ENCODE results near the gene VDAC1.
A peak's percentile ranks its signal among the peaks of the same experiment; 100 is the strongest.

The VDAC1 gene

GRCh38 chr5:134007581-134008265 is 2.9 kb upstream of the VDAC1 start:
- Histone ChIP-seq H4K20me1 (ENCODE audit: insufficient read depth, low read length) (peaks cover 5% of the 10 kb centered on the region), H3K4me2 (ENCODE audit: insufficient read depth, low read length) (no peak overlapping the region), H3K27ac (ENCODE audit: low read length) (no peak overlapping the region), H3K4me3 (ENCODE audit: low read depth in 1 of 2, low read length in 2 of 2) (no peak overlapping the region), H3K36me3 (ENCODE audit: insufficient read depth, low read length) (peaks cover 5% of the 10 kb centered on the region; the same call in 1 of the 2 replicates), H3K79me2 (ENCODE audit: insufficient read depth, low read length) (peaks cover 34% of the 10 kb centered on the region), H3K9me3 (ENCODE audit: insufficient read depth, low read length, severe bottlenecking) (no peaks in the 10 kb centered on the region), H3K9ac (ENCODE audit: low read depth, low read length) (no peak overlapping the region), H3K27me3 (ENCODE audit: insufficient read depth, low read length, poor library complexity) (no peaks in the 10 kb centered on the region), H2AFZ (ENCODE audit: low read depth, low read length) (no peak overlapping the region), H3K4me1 (ENCODE audit: insufficient read depth, low read length) (peaks cover 18% of the 10 kb centered on the region)
- ATAC-seq (ENCODE audit: insufficient read depth, low read depth) (no peak), DNase-seq (no peak)
- TF ChIP-seq EZH2 (IDR thresholded peaks at IDR 0.05; ENCODE audit: borderline replicate concordance, low read depth, low read length, severe bottlenecking): no peak
- no peak for TF ChIP-seq CTCF (IDR thresholded peaks at IDR 0.05; ENCODE audit: borderline replicate concordance, extremely low read depth, low read length, poor library complexity, severe bottlenecking)

GRCh38 chr5:134006115-134006514 is 1.3 kb upstream of the VDAC1 start:
- H2AFZ ChIP-seq (ENCODE audit: low read depth, low read length): no peak overlapping the region
- ATAC-seq (ENCODE audit: insufficient read depth, low read depth): no peak
- peak overlapping the region; percentile 80; the same call in 1 of the 2 replicates for H3K27ac ChIP-seq (ENCODE audit: low read length)
- peaks cover 20% of the 10 kb centered on the region for H4K20me1 ChIP-seq (ENCODE audit: insufficient read depth, low read length)
- peak overlapping the region; percentile 86 for H3K4me2 ChIP-seq (ENCODE audit: insufficient read depth, low read length)
- H3K36me3 ChIP-seq (ENCODE audit: insufficient read depth, low read length): peaks cover 20% of the 10 kb centered on the region
- H3K4me1 ChIP-seq (ENCODE audit: insufficient read depth, low read length): peaks cover 32% of the 10 kb centered on the region
- DNase-seq: no peak
- H3K27me3 ChIP-seq (ENCODE audit: insufficient read depth, low read length, poor library complexity): no peaks in the 10 kb centered on the region
- H3K4me3 ChIP-seq (ENCODE audit: low read depth in 1 of 2, low read length in 2 of 2): peak overlapping the region in 1 of 2 experiments; percentile 85; a peak in 2 of 4 replicates
- peaks cover 50% of the 10 kb centered on the region for H3K79me2 ChIP-seq (ENCODE audit: insufficient read depth, low read length)
- H3K9ac ChIP-seq (ENCODE audit: low read depth, low read length): peak overlapping the region; percentile 89
- no peak for TF ChIP-seq CTCF (IDR thresholded peaks at IDR 0.05; ENCODE audit: borderline replicate concordance, extremely low read depth, low read length, poor library complexity, severe bottlenecking)
- no peak for TF ChIP-seq EZH2 (IDR thresholded peaks at IDR 0.05; ENCODE audit: borderline replicate concordance, low read depth, low read length, severe bottlenecking)
- H3K9me3 ChIP-seq (ENCODE audit: insufficient read depth, low read length, severe bottlenecking): no peaks in the 10 kb centered on the region

- H3K4me3 ChIP-seq (ENCODE audit: low read depth in 1 of 2, low read length in 2 of 2): peak overlapping the region; percentile 71 to 85
- DNase-seq (no peak), ATAC-seq (ENCODE audit: insufficient read depth, low read depth) (no peak)
- H3K9ac ChIP-seq (ENCODE audit: low read depth, low read length): peak overlapping the region; percentile 89
- peak overlapping the region; percentile 74 for H2AFZ ChIP-seq (ENCODE audit: low read depth, low read length)
- H3K27ac ChIP-seq (ENCODE audit: low read length): peak overlapping the region; percentile 80
- peaks cover 26% of the 10 kb centered on the region for H4K20me1 ChIP-seq (ENCODE audit: insufficient read depth, low read length)
- H3K4me2 ChIP-seq (ENCODE audit: insufficient read depth, low read length): peak overlapping the region; percentile 86
- H3K79me2 ChIP-seq (ENCODE audit: insufficient read depth, low read length): peaks cover 55% of the 10 kb centered on the region
- peaks cover 37% of the 10 kb centered on the region for H3K4me1 ChIP-seq (ENCODE audit: insufficient read depth, low read length)
- no peaks in the 10 kb centered on the region for H3K9me3 ChIP-seq (ENCODE audit: insufficient read depth, low read length, severe bottlenecking)
- peaks cover 25% of the 10 kb centered on the region for H3K36me3 ChIP-seq (ENCODE audit: insufficient read depth, low read length)
- TF ChIP-seq CTCF (IDR thresholded peaks at IDR 0.05; ENCODE audit: borderline replicate concordance, extremely low read depth, low read length, poor library complexity, severe bottlenecking): no peak
- TF ChIP-seq EZH2 (IDR thresholded peaks at IDR 0.05; ENCODE audit: borderline replicate concordance, low read depth, low read length, severe bottlenecking): no peak
- no peaks in the 10 kb centered on the region for H3K27me3 ChIP-seq (ENCODE audit: insufficient read depth, low read length, poor library complexity)
These were observed 764 bp upstream of the VDAC1 start for GRCh38 chr5:134005417-134006061.
